Fibroblast of peridontal ligament (primary cell): Measurements from ENCODE around the gene PDGFA.

Source experiments
- DNase-seq: peaks from one replicate; pipeline ENCODE4 v3.0.0-alpha.2; 2010; ENCODE audit errors: extremely low read depth

Gene PDGFA

GRCh38 chr7:460374-461116, 59.1 kb downstream of the PDGFA start:
- peak; percentile 45 for DNase-seq

DNA sequence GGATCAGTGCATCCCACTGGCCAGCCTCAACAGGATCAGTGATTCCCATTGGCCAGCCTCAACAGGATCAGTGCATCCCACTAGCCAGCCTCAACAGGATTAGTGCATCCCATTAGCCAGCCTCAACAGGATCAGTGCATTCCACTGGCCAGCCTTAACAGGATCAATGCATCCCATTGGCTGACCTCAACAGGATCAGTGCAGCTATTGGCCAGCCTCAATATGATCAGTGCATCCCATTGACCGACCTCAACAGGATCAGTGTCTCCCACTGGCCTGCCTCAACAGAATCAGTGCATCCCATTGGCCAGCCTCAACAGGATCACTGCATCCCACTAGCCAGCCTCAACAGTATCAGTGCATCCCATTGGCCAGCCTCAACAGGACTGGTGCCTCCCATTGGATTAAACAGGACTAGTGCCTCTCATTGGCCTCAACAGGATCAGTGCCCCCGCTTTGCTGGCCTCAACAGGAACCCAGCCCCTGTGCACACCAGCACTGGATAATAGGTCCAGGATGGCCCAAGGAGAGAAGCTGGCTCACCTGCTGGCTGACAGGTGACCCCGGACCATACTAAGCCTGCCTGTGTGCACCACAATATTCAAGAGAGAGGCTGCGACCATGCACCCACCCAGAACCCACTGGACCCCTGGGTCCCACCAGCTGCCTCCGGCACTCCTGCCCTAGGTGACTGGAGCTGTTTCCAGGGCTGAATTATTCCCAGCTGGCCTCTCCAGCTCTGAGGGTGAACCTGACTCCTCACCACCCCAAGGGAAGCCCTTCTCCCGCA, 59.9 kb downstream of the PDGFA start:
- no peak for DNase-seq

- no peak for DNase-seq
Observed at GRCh38 chr7:458511-459245, 61.0 kb downstream of the PDGFA start.

- no peak for DNase-seq
Observed at GRCh38 chr7:457814-458510, 61.7 kb downstream of the PDGFA start.

DNA sequence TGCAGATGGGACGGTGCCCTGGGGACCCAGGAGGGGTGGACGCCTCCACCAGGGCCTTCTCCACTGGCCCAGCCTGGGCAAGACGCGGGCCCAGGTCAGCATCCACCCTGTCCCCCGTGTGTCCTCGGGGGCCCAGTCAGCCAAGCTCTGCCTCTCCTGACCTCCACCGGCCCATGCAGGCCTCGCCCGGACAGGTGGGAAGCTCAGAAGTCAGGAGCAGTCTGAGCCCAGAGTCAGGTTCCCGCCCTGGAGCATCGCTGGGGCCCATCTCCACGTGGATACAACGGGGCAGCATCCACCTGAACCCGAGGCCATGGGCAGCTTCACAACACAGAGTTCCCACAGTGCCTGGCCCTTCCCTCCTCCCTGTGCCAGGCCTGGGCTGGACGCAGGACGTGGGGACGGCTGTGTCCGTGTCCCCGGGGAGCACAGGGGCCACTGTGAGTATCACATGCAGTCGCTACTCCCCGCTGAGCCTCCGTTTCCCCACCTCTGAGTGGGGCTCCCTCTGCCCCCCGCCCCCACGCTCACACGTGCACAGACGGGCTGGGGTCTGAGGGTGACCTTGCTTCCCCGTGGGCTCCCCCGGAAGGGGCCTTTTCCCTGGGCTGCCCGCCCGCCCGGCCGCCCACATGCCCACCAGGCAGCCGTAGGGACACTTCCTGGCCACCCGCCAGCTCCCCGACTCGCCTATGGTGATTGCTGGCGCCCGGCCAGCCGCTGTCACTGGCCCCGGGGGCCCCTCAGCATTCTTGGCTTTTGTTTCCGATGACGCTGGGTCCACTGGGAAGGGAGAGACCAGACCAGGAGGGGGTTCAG, 64.3 kb downstream of the PDGFA start:
- no peak for DNase-seq

- DNase-seq = no peak
Observed at GRCh38 chr7:454356-455109, 65.1 kb downstream of the PDGFA start.

DNA sequence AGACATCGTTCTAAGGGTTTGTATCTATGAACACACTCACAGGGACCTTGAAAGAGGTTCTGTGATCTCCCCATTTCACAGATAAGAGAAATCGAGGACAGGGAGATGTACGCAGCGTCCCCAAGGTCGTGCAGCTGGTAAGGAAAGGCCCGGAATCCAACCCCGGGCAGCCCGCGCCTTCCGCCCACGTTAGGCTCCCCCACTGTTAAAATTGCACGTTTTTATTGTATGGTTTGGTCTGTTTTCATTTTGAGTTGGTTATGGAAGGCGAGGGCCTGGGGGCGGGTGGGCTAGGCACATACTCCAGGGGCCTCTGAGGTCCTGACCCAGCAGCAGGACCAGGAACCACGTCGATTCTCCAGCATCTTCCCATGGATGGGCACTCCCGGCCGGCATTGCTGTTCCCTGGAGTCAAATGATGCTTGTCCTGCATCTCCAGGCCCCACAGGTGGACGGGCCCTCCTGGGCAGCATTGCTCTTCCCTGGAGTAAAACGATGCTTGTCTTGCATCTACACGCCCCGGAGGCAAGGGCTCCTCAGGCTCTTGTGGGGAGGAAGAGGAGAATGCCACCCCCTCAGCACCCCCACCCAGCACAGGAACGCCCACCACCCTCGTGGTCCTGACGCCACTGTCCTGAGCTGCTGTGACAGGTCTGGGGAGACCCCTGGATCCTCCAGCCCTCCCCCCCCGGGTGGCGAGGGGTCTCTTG, 65.9 kb downstream of the PDGFA start:
- DNase-seq = no peak

DNA sequence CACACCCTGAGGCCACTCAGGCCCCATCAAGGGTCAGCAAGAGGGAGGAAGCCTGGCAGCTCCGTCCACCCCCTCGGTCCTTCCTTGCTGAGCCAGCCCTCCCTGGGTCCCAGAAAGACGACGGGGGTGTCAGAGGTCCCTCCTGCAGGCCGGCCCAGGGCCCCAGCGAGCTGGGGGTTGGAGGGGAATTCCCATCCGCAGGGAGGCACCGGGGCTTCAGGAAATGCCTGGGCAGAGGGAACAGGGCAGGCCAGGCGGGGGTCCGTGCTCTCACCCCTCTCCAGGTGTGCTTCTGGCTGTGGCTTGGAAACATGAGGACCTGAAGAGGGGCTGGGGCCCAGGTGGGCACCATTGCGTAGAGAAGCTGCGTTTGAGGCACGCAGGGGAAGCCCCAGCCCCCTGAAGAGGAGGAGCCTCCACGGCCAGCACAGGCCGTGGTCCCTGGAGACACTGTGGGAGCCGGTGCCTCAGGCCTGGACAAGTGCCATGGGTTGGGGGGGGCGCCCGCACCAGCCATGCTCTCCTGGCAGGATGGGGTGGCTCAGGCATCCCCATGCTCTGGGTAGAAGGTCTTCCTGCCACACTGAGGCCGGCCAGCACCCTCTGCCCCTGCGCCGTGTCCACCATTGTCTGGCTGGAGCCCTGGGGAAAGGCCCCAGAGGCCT, 66.7 kb downstream of the PDGFA start:
- DNase-seq = no peak

GRCh38 chr7:452226-452751, 67.4 kb downstream of the PDGFA start:
- DNase-seq = peak; percentile 51

- no peak for DNase-seq
Observed at GRCh38 chr7:451255-452225, 68.1 kb downstream of the PDGFA start.

- DNase-seq = no peak
Observed at GRCh38 chr7:450741-451140, 68.9 kb downstream of the PDGFA start.

GRCh38 chr7:450036-450435, 69.6 kb downstream of the PDGFA start:
- no peak for DNase-seq

DNA sequence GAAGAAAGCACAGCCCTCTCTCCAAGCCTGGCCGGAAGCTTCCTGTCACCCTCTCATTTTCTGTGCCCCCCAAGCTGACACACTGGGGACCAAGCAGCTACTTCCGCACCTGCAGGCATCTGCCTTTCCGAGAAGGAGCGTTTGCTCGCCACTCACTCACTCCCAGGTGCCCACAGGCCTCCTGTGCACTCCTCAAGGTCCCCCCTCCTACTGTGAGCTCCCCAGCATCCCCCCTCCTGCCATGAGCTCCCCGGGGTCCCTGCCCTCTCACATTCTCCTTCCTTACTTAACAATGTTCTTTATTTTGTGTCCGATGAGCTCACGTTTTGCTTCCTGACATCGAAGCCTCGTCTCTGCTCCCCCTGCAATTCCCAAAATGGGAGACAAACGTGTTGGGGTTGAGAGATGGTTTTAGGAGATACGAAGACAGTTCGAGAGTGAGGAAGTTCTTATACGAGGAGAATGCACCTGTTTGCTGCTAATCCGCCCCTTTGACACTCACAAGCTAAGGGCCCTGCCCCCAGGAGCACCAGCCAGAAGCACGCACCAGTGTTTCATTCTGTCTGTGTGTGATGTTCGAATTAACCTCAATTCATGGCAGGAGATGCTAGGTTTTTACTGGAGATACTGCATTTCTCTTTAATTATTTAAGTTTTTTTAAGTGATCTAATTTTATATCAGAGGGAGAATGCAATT, 70.2 kb downstream of the PDGFA start:
- no peak for DNase-seq

DNA sequence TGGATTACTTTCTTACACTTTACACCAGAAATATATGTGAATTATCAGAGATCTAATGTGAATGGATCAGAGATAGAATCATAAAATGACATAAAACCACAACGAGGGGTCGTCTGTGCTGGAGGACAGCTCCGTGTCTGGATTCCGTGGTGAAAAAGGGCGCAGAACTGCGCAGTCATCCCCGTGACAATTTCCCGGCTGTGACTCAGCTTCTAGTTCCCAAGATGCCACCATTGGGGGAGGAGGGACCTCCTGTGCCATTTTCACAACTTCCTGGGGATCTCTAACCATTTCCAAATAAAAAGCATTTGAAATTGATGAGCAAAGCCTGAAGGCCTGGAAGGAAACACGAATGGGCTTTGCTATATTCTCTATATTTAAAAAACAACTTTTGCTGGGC, 72.1 kb downstream of the PDGFA start:
- no peak for DNase-seq
